ENCODE results near the gene TESK2.
"Not testable (repeated sequence)": the region's sequence is repeated elsewhere in the genome, so short reads cannot be mapped to it uniquely, and the experiment has no call there.

TESK2 gene

DNA sequence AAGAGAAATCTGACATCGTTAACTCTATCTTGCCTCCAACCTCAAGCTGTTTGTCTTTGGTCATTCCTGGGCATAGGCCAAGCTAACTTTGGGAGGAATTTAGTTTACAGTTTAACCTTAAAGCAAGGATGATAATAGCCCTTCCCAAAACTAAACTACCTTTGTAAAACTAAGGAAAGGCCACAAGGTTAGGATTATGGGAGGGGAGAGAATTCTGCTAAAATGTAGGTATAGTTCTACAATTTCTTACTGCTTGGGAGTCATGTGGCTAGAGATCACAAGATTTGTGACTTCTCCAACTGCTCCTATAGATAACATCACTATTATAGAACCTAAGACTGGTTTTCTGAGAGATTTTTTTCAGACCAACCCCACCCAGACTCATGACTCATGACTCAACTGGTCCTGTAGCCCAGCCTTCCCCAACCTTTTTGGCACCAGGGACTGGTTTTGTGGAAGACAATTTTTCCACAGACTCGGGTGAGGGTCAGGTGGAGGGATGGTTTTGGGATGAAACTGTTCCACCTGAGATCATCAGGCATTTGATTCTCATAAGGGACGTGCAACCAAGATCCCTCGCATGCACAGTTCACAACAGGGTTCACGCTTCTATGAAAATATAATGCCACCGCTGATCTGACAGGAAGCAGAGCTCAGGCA is 80.0 kb downstream of the TESK2 start:
- DNase-seq, result no peak

DNA sequence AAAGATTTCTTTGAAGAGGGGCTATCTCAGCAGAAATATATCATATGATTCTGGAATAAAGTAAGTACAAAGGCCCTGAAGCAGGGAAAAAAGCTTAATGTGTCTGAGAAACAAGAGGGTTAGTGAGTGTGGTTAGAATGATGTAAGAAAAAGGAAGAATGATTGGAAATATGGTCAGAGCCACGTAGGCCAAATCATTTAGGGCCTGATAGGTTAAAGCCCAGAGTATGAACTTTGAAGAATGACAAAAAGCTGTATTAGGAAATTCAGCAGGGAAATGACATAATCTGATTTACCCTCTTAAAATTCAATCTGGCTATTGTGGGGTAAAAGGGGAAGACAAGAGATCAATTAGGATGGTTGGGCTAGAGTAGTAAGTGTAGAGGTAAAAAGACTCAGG is 81.7 kb downstream of the TESK2 start:
- DNase-seq, result no peak

DNA sequence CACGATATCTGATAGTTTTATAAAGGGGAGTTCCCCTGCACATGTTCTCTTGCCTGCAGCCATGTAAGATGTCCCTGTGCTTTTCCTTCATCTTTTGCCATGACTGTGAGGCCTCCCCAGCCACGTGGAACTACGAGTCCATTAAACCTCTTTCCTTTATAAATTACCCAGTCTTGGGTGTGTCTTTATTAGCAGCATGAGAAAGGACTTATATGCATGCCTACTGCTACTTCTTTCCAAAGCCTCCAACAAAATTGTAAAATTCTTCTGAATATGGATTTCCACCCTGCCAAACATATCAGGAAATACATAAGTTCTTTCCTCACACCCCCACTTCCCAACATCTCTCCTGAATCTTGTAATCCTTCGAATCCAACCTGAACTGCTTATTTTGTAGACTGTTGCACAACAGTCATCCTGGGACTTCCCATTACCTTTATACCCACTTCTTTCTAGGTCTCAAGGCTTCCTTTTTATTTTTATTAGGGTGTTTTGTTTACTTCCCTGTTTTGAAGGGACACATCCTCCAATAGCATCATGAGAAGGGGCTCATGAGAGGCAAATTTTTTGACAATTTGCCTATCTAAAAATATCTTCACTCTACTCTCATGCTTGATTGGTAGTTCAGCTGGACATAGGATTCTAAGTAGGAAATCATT is 83.2 kb downstream of the TESK2 start:
- no peak for DNase-seq

DNA sequence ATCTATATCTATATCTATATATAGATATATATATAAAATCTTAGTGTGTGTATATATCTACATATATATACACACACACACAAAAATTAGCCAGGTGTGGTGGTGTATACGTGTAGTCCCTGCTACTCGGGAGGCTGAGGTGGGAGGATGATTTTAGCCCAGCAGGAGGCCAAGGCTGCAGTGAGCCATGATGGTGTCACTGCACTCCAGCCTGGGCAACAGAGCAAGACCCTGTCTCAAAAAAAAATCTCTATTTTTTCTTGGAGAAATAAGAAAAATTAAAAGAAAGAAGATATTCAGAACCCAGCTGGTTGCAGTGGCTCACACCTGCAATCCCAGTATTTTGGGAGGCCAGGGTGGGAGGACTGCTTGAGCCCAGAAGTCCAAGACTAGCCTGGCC is 85.3 kb downstream of the TESK2 start:
- DNase-seq, result no peak

DNA sequence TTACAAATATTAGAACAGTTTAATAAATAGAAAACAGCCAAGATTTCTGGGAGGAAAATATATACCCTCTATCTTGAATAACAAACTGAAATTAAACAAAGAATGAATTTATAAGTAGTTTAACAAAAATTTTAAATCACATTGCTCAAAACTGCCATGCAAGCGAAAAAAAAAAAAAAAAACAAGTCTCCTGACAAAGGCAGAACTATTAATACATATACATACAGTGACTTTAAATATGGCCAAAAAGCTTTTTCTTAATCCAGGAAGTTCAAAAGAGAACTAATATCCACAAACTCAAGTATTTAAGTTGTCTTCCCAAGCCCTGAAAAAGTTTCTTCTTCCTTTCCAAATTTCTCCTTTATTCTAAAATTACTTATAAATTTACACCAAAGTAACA is 87.2 kb downstream of the TESK2 start:
- no peak for DNase-seq

DNA sequence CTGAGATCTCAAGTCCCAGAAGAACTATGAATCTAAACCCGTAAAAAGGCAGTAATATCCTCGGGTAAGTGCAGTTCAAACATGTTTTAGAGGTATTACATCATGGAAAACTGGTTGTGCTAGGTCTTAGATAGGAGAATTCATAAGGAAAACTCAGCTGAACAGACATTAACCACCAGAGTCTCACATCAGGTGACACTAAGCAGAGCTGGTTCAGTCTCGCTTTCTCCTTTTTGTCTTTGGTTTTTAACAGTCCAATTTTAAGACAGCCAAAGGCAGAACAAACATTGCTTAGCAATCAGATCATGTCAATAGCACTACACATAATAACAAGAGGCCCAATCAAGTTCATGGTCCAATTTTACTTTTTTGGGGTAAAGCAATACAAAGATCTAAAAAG is 87.7 kb downstream of the TESK2 start:
- DNase-seq, result no peak

DNA sequence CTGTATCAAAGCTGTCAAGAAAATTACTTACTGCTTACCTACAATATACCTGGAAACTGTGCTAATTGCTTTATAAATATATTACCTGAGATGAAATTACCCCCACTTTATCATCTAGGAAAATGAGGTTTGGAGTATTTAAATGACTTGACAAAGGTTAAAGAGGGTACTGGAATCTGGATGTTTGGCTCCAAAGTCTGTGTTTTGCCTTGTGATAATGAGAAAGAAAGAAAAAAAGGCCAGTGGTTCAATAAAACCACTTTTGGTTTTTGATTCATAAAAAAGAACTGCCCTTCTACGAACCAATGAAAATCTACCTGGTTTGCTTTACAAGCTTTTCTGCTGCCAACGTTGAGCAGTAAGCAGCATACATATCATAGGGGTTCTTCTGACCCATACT is 89.4 kb downstream of the TESK2 start:
- DNase-seq, result no peak

DNA sequence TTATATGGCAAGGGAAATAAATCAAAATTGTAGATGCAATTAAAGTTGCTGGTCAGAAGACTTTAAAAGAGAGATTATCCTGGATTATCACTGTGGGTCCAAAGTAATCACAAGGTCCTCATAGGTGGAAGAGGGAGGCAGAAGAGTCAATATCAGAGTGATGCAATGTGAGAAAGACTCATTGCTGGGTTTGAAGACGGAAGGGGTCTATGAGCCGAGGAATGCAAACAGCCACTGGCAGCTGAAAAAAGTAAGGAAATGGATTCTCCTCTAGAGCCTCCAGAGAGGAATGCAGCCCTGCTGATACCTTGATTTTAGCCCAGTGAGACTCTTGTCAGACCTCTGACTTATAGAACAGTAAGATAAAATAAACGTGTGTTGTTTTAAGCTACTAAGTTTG is 90.9 kb downstream of the TESK2 start:
- DNase-seq, result no peak

DNA sequence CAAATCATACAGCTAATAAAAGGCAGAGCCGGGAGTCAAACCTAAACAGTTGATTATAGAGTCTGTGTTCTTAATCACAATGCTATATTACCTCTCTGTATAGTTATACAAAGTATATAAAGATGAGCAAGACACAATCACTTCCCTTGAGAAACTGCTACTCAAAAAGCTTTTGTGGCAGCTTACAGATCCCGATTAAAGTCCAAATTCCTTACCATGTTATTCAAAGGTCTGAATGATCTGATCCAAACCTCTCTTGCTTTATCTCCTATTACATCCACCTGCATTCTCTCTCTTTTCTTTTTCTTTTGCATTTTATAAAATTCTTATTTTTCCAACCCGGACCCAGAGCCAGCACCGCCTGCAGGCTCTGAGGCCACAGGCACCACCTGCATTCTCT is 93.7 kb downstream of the TESK2 start:
- no peak for DNase-seq

DNA sequence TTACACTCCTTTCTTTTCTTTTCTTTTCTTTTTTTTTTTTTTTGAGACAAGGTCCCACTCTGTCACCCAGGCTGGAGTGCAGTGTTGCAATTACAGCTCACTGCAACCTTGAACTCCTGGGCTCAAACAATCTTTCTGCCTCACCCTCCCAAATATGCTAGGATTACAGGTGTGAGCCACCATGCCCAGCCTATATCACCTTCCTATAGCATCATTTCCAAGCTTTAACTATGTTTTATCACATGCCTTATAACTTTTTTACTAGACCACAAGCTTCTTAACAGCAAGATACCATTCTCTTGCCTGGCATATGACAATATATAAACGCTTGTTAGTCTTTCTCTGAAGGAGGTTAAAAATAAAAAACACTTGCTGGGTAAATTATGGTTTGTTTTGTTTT is 95.4 kb downstream of the TESK2 start:
- no peak for DNase-seq

DNA sequence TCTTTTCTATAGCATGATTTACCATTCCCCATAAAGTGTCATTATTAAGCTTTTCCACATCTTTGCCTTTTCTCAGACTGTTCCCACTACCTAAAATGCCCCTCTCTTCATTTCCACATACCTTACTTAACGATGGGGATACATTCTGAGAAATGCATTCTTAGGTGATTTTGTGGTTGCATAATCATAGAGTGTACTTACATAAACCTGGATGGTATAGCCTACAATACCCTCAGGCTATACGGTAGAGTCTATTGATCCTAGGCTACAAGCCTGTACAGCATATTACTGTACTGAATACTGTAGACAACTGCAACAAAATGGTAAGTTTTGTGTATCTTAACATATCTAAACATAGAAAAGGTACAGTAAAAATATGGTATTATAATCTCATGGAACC is 95.9 kb downstream of the TESK2 start:
- DNase-seq, result no peak

DNA sequence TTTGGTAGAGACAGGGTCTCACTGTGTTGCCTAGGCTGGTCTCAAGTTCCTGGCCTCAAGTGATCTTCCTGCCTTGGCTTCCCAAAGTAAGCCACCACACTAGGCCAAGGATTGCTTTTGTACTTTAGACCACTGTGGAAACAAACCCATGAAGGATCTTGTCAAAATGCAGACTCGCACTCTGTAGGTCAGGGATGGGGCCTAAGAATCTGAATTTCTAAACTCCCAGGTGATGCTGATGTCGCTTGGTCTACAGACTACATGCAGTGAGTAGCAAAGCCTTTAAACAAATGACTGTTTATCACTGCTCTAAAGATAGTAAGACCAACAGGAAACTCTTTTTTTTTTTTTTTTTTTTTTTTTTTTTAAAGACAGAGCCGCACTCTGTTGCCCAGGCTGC is 96.6 kb downstream of the TESK2 start:
- no peak for DNase-seq

DNA sequence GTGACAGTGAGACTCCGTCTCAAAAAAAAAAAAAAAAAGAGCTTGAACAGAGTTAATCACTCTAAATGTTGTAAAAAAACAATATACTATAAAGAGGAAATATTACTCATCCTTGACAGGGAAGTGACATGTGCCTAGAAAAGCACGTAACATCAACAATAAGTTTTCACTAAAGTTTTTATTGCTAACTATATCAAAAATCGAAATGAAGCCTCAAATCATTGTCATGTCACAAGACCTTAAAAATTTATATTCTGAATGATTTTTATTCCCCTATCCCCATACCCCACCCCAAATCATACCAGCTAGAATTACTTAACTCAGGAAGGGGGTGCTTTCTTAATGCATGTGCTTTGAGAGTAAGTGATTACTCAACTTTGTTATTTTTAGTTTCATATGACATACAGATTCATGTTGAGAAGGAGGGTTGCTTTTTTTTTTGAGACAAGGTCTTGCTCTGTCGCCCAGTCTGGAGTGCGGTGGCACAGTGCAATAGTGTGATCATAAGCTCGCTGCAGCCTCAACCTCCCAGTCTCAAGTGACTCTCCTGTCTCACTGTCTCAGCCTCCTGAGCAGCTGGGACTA is 97.2 kb downstream of the TESK2 start:
- DNase-seq, result peak; percentile 8 to 16

DNA sequence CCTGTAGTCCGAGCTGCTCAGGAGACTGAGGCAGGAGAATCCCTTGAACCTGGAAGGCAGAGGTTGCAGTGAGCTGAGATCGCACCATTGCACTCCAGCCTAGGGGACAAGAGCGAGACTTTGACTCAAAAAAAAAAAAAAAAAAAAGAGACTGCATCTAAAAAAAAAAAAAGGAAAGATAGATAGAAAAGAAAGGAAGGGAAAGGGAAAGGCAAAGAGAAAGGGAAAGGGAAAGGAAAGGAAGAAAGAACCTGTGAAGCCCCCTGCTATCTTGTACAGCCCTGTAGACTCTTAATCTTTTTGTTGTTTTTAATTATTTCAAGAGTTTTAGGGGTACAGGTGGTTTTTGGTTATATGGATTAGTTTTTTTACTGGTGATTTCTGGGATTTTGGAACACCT is 104.7 kb downstream of the TESK2 start:
- no peak for DNase-seq

DNA sequence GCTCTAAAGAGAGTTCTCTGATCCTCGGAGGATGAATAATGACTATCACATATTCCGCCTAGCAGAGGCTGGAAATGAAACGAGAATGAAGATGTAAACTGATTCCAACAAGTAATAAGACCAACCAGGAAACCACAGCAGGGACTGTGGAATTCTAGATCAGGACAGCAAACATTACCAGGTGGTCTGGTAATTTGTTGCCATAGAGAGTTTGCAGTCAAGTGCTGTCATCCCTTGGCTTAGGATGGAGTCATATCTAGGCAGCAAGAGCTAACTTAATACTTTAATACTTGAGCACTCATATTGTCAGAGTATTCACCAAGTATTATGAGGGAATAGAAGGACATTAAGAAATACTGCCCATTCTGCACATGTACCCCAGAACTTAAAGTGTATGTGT is 105.7 kb downstream of the TESK2 start:
- DNase-seq, result no peak

DNA sequence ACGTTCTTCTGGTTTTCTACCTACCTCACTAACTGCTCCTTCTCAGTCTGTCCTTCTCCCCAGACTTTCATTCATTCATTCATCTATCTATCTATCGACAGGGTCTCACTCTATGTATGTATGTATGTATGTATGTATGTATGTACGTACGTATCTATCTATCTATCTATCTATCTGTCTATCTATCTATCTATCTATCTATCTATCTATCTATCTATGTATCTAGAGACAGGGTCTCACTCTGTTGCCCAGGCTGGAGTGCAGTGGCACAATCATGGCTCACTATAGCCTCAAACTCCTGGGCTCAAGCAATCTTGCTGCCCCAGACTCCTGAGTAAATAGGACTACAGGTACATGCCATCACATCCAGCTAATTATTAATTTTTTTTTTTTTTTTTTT is 106.8 kb downstream of the TESK2 start:
- DNase-seq, result not testable (repeated sequence)

DNA sequence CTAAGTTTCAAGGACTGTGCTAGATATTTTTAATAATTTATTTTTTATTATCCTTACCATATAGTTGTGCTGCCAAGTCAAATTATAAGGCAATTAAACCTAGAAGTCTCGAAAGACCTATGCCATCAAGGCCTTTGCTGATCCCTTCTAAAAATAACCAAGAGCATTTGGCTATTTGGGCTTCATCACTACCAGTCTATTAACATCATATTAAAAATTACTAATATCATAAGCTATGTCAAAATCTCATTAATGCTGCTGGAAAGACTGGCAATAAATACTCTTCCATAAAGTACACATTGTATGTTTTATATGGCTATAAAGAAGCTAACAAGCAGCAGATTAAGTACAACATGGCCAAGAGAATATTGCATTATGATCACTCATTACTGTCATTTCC is 107.8 kb downstream of the TESK2 start:
- no peak for DNase-seq

DNA sequence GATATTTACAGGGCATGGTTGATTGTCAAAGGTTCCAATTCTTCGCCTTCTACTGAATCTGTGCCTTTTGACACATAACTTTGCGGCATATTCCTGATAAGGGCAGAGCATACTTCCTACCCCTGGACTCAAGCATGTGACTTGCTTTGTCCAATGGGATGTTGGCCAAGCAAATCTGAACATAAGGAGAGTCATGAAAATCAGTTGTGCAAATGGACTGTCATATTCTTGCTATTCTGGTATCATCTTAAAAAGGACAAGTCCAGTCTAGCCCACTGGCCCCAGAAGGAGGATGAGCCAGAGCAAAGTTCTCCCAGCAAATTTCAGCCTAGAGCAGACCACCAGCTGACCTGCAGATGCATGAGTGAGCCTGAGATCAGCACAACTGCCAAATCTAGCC is 109.7 kb downstream of the TESK2 start:
- no peak for DNase-seq

DNA sequence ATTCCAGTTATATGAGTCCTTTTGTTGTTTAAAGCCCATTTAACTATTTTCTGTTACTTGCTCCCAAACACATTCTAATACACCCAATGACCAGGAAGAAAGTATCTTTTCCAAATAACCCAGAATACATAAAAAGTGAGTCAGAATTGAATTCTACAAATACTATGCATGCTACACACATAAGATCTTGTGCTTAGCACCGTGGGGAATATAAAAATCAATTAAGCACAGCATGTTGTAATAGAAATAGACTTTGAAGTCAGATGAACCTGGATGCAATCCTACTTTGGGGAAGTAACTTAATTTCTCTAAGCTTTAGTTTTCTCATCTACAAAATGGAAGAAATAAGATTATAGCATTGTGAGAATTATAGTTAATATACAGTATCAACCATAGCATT is 110.2 kb downstream of the TESK2 start:
- no peak for DNase-seq

DNA sequence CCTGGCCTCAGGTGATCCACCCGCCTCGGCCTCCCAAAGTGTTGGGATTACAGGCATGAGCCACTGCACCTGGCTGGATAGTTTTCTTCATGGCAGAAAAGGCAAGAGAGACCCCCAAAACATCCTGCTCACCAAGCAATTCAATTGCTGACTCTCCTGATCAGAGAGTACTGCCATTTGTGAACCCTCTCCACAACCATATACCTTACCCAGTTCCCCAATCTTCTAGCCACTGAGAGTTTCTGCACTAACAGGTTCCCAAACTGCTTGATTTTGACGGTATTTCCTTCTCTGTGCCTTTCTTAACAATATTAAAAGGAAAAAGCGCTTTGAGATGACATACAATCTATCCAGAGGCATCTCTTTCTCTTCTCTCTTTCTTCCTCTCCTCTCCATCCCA is 110.8 kb downstream of the TESK2 start:
- no peak for DNase-seq

DNA sequence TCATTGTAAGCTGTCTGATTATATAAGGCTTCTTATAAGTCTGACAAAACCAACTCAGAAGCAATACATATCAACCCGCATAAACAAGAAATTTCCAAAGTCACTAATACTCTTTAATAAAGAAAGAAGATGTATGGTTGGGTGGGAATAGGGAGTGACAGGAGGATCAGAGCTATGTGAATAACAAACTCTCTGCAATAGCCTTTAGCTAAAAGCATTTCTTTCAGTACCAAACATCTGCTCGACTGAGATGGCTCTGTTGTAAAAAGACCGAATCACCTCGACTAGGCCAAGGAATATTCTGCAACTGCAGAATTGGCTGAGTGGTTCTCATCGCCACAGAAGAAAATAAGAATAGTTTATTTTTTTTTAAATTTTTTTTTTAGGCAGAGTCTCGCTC is 111.4 kb downstream of the TESK2 start:
- no peak for DNase-seq

DNA sequence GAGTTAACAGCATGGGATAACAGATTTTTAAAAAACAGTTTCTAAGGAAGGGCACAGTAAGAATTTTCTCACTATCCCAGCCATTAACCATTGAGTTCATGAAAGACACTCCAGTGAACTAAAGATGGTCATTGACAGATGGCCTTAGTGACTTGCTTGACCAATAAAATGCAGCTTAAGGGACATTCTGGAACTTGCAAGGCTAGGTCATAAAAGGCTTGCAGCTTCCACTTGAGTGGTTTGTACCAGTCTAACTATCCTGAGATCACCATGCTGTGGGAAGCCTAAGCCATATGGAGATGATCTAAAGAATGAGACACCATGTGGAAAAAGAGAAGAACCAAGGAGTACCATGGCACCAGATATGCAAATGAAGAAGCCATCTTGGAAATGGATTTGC is 112.8 kb downstream of the TESK2 start:
- DNase-seq, result no peak

DNA sequence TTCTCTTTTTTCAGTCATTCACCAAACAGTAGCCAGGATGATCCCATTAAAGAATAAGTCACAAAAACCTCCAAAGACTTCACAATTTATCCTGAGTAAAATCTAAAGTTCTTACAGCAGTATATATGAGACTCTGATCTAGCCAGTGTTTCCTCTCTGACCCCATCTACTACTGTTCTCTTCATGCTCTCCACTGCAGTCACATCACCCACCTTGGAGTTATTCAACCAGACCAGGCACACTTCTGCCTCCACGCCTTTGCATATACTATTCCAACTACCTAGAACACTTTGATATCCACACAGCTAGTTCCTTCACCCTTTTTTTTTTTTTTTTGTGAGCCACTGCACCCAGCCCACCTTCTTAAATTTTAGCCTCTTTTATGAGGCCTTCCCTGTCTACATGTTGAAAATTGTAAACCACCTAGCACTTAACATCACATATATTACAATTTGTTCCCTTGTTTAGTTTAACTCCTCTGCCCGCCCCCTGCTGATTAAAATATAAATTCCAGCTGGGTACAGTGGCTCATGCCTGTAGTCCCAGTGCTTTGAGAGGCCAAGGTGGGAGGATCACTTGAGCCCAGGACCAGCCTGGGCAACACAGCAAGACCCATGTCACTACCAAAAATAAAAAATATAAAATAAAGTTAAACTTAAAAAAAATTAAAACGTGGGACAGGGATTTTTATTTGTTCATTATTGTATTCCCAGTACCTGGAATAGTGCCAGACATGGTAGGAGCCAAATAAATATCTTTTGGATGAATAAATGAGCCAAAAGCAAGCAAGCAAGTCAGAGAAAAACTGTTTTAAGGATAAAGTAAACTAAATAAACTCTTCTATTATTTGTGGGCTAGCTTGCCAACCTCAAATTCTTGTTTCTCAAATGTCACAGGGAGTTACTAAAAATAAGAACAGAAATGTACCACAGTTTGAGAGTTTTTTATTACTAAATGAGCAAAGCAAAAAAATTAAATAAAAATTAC is 115.6 kb downstream of the TESK2 start:
- no peak for DNase-seq

DNA sequence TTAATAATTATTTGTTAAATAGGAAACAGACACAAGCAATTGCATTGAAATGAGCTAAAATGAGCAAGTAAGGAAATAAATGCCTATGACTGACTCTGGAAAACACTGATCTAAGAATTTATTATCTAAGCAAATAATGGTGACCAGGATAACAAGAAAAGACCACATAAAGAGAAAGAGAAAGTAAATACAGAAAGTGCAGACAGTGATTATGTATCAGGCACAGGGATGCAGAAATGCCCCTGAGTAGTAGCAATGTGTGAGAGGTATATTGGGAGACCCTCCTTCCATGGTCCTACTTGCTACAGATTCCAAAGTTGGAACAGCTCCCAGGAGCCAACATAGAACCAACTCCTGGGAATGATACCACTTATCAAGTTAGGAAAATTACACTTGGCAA is 117.4 kb downstream of the TESK2 start:
- DNase-seq, result no peak
